ENCODE data around the gene RALGAPA2. TPM values are rescaled to one million over a fixed set of nuclear protein-coding genes. Genes with fewer than 3 reads are reported as not detected.

RALGAPA2 gene
- total RNA-seq, 2 donors from 2014 or later, result 38.5 to 39.2 TPM

GRCh38 chr20:20490673-20491072 lies 221.8 kb downstream of the RALGAPA2 start:
- H3K27me3 Mint-ChIP-seq, result no peaks in the 10 kb centered on the region
- no peaks in the 10 kb centered on the region for H3K9me3 Mint-ChIP-seq
- H3K36me3 Mint-ChIP-seq, result peaks cover 24% of the 10 kb centered on the region
- ATAC-seq, result no peak
- H3K4me3 Mint-ChIP-seq, result no peak overlapping the region
- DNase-seq (ENCODE audit: low spot score), result no peak
- H3K27ac Mint-ChIP-seq, result peak overlapping the region in 1 of 2 donors; percentile 26
- H3K4me1 Mint-ChIP-seq (ENCODE audit: low read depth in 2 of 2), result peaks cover 0 to 5% of the 10 kb centered on the region in 2 donors

GRCh38 chr20:20489648-20490341 lies 222.6 kb downstream of the RALGAPA2 start:
- Mint-ChIP-seq H3K27ac (no peak overlapping the region), H3K36me3 (peaks cover 23% of the 10 kb centered on the region), H3K4me3 (no peak overlapping the region), H3K9me3 (no peaks in the 10 kb centered on the region), H3K4me1 (ENCODE audit: low read depth in 2 of 2) (peaks cover 0 to 5% of the 10 kb centered on the region in 2 donors), H3K27me3 (no peaks in the 10 kb centered on the region)
- ATAC-seq (no peak), DNase-seq (ENCODE audit: low spot score) (no peak)

- Mint-ChIP-seq H3K27ac (no peak overlapping the region), H3K4me1 (ENCODE audit: low read depth in 2 of 2) (peaks cover 0 to 5% of the 10 kb centered on the region in 2 donors), H3K36me3 (peaks cover 23% of the 10 kb centered on the region), H3K27me3 (no peaks in the 10 kb centered on the region), H3K9me3 (no peaks in the 10 kb centered on the region), H3K4me3 (peak overlapping the region; percentile 15)
- DNase-seq (ENCODE audit: low spot score) (no peak), ATAC-seq (no peak)
Measured at GRCh38 chr20:20489054-20489453, 223.4 kb downstream of the RALGAPA2 start.

GRCh38 chr20:20488388-20488787 lies 224.1 kb downstream of the RALGAPA2 start:
- Mint-ChIP-seq H3K27me3 (no peaks in the 10 kb centered on the region), H3K9me3 (no peaks in the 10 kb centered on the region), H3K4me3 (no peak overlapping the region), H3K27ac (no peak overlapping the region), H3K4me1 (ENCODE audit: low read depth in 2 of 2) (peaks cover 0 to 5% of the 10 kb centered on the region in 2 donors), H3K36me3 (peaks cover 23% of the 10 kb centered on the region)
- ATAC-seq, result no peak
- no peak for DNase-seq (ENCODE audit: low spot score)

DNA sequence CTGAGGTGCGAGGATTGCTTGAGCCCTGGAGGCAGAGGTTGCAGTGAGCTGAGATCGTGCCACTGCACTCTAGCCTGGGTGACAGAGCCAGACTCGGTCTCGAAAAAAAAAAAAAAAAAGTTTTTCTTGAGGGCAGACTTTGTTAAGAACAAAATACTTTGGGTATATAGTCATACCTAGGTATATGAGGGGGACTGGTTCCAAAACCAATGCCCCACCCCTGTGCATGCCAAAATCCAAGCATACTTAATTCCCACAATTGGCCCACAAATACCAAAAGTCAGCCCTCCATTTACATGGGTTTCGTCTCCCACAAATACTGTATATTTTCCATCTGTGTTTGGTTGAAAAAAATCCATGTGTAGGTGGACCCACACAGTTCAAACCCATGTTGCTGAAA lies 224.6 kb downstream of the RALGAPA2 start:
- DNase-seq (ENCODE audit: low spot score) (no peak), ATAC-seq (no peak)
- Mint-ChIP-seq H3K27me3 (no peaks in the 10 kb centered on the region), H3K4me1 (ENCODE audit: low read depth in 2 of 2) (peaks cover 0 to 5% of the 10 kb centered on the region in 2 donors), H3K27ac (no peak overlapping the region), H3K36me3 (peaks cover 23% of the 10 kb centered on the region), H3K4me3 (no peak overlapping the region), H3K9me3 (no peaks in the 10 kb centered on the region)

DNA sequence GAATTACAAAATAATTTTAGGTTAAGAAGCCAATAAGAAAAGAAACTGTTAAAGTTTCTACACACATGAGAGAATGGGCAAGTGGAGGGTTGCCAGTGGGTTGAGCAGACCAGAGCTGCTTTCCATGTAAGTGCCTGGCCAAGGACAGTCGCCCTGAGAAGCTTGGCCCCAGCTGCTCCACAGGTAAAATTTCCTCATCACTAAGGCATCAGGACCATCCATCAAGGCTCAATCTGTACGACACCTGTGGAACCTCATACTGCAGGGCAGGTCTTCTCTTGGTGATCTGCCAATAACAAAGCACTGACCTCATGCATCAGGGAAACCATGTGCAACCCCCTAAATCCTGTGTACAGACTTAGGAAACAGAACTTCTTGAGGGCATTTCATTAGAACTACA lies 229.1 kb downstream of the RALGAPA2 start:
- H3K4me3 Mint-ChIP-seq, result no peak overlapping the region
- peaks cover 11% of the 10 kb centered on the region for H3K36me3 Mint-ChIP-seq
- no peaks in the 10 kb centered on the region for H3K4me1 Mint-ChIP-seq (ENCODE audit: low read depth in 2 of 2)
- no peak for DNase-seq (ENCODE audit: low spot score)
- no peaks in the 10 kb centered on the region for H3K9me3 Mint-ChIP-seq
- H3K27me3 Mint-ChIP-seq, result no peaks in the 10 kb centered on the region
- no peak overlapping the region for H3K27ac Mint-ChIP-seq
- no peak for ATAC-seq

GRCh38 chr20:20482453-20482852 lies 230.0 kb downstream of the RALGAPA2 start:
- Mint-ChIP-seq H3K9me3 (no peaks in the 10 kb centered on the region), H3K4me1 (ENCODE audit: low read depth in 2 of 2) (no peaks in the 10 kb centered on the region), H3K27me3 (no peaks in the 10 kb centered on the region), H3K36me3 (peaks cover 9% of the 10 kb centered on the region), H3K27ac (no peak overlapping the region), H3K4me3 (no peak overlapping the region)
- DNase-seq (ENCODE audit: low spot score), result no peak
- ATAC-seq, result no peak

DNA sequence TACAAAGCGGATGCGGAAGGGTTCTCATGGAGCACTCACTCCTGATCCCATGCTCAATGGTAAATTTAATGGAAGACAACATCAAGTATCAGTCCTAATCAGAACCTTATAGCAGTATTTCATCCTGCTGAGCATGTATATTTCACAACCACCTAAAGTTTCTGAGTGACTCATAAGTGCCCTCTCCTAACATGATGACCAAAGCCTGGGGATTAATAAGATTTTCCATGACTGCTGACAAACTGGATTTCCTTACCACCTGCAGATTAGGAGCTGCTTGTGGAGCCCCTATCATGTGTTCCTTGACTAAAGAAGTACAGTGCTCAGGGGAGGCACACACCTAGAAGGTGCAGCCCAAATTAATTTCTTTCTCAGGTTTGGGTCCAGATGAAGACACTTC lies 231.8 kb downstream of the RALGAPA2 start:
- no peaks in the 10 kb centered on the region for H3K36me3 Mint-ChIP-seq
- no peaks in the 10 kb centered on the region for H3K4me1 Mint-ChIP-seq (ENCODE audit: low read depth in 2 of 2)
- H3K27ac Mint-ChIP-seq, result no peak overlapping the region
- H3K9me3 Mint-ChIP-seq, result no peaks in the 10 kb centered on the region
- no peaks in the 10 kb centered on the region for H3K27me3 Mint-ChIP-seq
- DNase-seq (ENCODE audit: low spot score) (no peak), ATAC-seq (peak in 1 of 2 donors; percentile 36)
- no peak overlapping the region for H3K4me3 Mint-ChIP-seq

GRCh38 chr20:20480126-20480525 lies 232.3 kb downstream of the RALGAPA2 start:
- no peaks in the 10 kb centered on the region for H3K36me3 Mint-ChIP-seq
- no peaks in the 10 kb centered on the region for H3K4me1 Mint-ChIP-seq (ENCODE audit: low read depth in 2 of 2)
- H3K4me3 Mint-ChIP-seq, result no peak overlapping the region
- H3K27ac Mint-ChIP-seq, result no peak overlapping the region
- DNase-seq (ENCODE audit: low spot score) (no peak), ATAC-seq (no peak)
- H3K9me3 Mint-ChIP-seq, result no peaks in the 10 kb centered on the region
- H3K27me3 Mint-ChIP-seq, result no peaks in the 10 kb centered on the region

- peaks cover 0 to 4% of the 10 kb centered on the region in 2 donors for H3K4me1 Mint-ChIP-seq (ENCODE audit: low read depth in 2 of 2)
- no peak for ATAC-seq
- H3K36me3 Mint-ChIP-seq, result no peaks in the 10 kb centered on the region
- H3K27ac Mint-ChIP-seq, result no peak overlapping the region
- DNase-seq (ENCODE audit: low spot score), result no peak
- H3K9me3 Mint-ChIP-seq, result no peaks in the 10 kb centered on the region
- H3K27me3 Mint-ChIP-seq, result no peaks in the 10 kb centered on the region
- H3K4me3 Mint-ChIP-seq, result no peak overlapping the region
Measured at GRCh38 chr20:20477444-20478041, 234.9 kb downstream of the RALGAPA2 start.

DNA sequence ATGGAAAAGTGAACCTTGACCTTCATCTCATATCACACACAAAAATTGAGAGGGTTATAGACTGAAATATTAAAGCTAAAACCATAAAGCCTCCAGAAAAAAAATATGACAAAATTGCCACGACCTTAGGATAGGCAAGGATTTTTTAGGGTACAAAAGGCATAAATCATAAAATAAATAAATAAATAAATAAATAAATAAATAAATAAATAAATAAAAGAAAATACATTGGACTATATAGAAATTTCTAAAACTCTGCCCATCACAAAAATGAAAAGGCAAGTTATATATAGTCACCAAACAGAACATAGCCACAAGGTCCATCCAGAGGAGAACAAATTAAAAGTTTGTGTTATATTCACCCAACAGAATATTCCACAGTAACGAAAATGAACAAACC lies 235.9 kb downstream of the RALGAPA2 start:
- Mint-ChIP-seq H3K27me3 (no peaks in the 10 kb centered on the region), H3K36me3 (no peaks in the 10 kb centered on the region), H3K4me3 (no peak overlapping the region), H3K4me1 (ENCODE audit: low read depth in 2 of 2) (peaks cover 0 to 4% of the 10 kb centered on the region in 2 donors), H3K9me3 (no peaks in the 10 kb centered on the region), H3K27ac (no peak overlapping the region)
- DNase-seq (ENCODE audit: low spot score) (no peak), ATAC-seq (no peak)

- no peak for ATAC-seq
- H3K27ac Mint-ChIP-seq, result no peak overlapping the region
- peaks cover 8% of the 10 kb centered on the region for H3K36me3 Mint-ChIP-seq
- peaks cover 0 to 7% of the 10 kb centered on the region in 2 donors for H3K4me1 Mint-ChIP-seq (ENCODE audit: low read depth in 2 of 2)
- no peak overlapping the region for H3K4me3 Mint-ChIP-seq
- no peaks in the 10 kb centered on the region for H3K27me3 Mint-ChIP-seq
- DNase-seq (ENCODE audit: low spot score), result no peak
- H3K9me3 Mint-ChIP-seq, result no peaks in the 10 kb centered on the region
Measured at GRCh38 chr20:20473657-20474056, 238.8 kb downstream of the RALGAPA2 start.

- H3K27ac Mint-ChIP-seq, result no peak overlapping the region
- H3K4me3 Mint-ChIP-seq, result no peak overlapping the region
- no peak for DNase-seq (ENCODE audit: low spot score)
- no peaks in the 10 kb centered on the region for H3K27me3 Mint-ChIP-seq
- peaks cover 12% of the 10 kb centered on the region for H3K36me3 Mint-ChIP-seq
- ATAC-seq, result no peak
- H3K4me1 Mint-ChIP-seq (ENCODE audit: low read depth in 2 of 2), result peaks cover 0 to 9% of the 10 kb centered on the region in 2 donors
- no peaks in the 10 kb centered on the region for H3K9me3 Mint-ChIP-seq
Measured at GRCh38 chr20:20472684-20473274, 239.7 kb downstream of the RALGAPA2 start.

- DNase-seq (ENCODE audit: low spot score), result no peak
- no peak overlapping the region for H3K4me3 Mint-ChIP-seq
- H3K27ac Mint-ChIP-seq, result peak overlapping the region in 1 of 2 donors; percentile 13
- no peaks in the 10 kb centered on the region for H3K9me3 Mint-ChIP-seq
- H3K36me3 Mint-ChIP-seq, result peaks cover 12% of the 10 kb centered on the region
- ATAC-seq, result peak; percentile 82 to 91
- H3K27me3 Mint-ChIP-seq, result no peaks in the 10 kb centered on the region
- peaks cover 15 to 17% of the 10 kb centered on the region in 2 donors for H3K4me1 Mint-ChIP-seq (ENCODE audit: low read depth in 2 of 2)
Measured at GRCh38 chr20:20466341-20466879, 246.0 kb downstream of the RALGAPA2 start.

All from natural killer cell treated with Interleukin-12 subunit alpha and Interleukin-12 subunit beta and Interleukin-15 and Interleukin-18, amount 100 ng/mL, for 72 hours (primary cell).